ENCODE results near the gene MRPS11. TPM values are rescaled to one million over a fixed set of nuclear protein-coding genes. Genes with fewer than 3 reads are reported as not detected.

The MRPS11 gene
- total and polyA plus RNA-seq, 2 of the 4 experiments (the other 2 are of a cell fraction) = 66.1 to 87.8 TPM

- H3K27ac ChIP-seq (ENCODE audit: insufficient read depth, low read length) = no peak overlapping the region
- TF ChIP-seq ELK1 (IDR thresholded peaks at IDR 0.05; ENCODE audit: borderline replicate concordance, low read depth, low read length) (no peak), MAFK (IDR thresholded peaks at IDR 0.05; ENCODE audit: low read depth, low read length) (no peak), CHD1 (IDR thresholded peaks at IDR 0.05; ENCODE audit: low read depth, low read length) (no peak), CEBPB (IDR thresholded peaks at IDR 0.05; ENCODE audit: low read depth, low read length) (no peak), POLR2A (IDR thresholded peaks at IDR 0.05; ENCODE audit: low read depth, low read length) (no peak), SMC3 (IDR thresholded peaks at IDR 0.05; ENCODE audit: low read depth, low read length) (no peak), FOS (IDR thresholded peaks at IDR 0.05; ENCODE audit: low read depth, low read length) (no peak), RCOR1 (IDR thresholded peaks at IDR 0.05; ENCODE audit: insufficient replicate concordance, low read length) (no peak), USF2 (IDR thresholded peaks at IDR 0.05; ENCODE audit: low read depth, low read length) (no peak), RFX5 (IDR thresholded peaks at IDR 0.05; ENCODE audit: low read depth, low read length) (no peak), NFE2L2 (IDR thresholded peaks at IDR 0.05; ENCODE audit: low read depth, low read length) (no peak), MXI1 (IDR thresholded peaks at IDR 0.05; ENCODE audit: borderline replicate concordance, low read depth, low read length) (no peak), CTCF (conservative IDR thresholded peaks at IDR 0.05; ENCODE audit: low read depth, low read length) (no peak), RAD21 (IDR thresholded peaks at IDR 0.05; ENCODE audit: low read length) (no peak), MAZ (IDR thresholded peaks at IDR 0.05; ENCODE audit: borderline replicate concordance, low read depth, low read length) (no peak), BHLHE40 (IDR thresholded peaks at IDR 0.05; ENCODE audit: low read depth, low read length) (no peak)
- H3K4me1 ChIP-seq (ENCODE audit: control insufficient read depth, insufficient read depth, low read length) = peaks cover 1% of the 10 kb centered on the region; the same call in 1 of the 2 replicates
- H3K4me3 ChIP-seq (ENCODE audit: insufficient read depth, low read depth, low read length) = no peak overlapping the region
- H3K4ac ChIP-seq (ENCODE audit: low read depth, low read length) = no peak overlapping the region
- no peak for DNase-seq
- H3K4me2 ChIP-seq (ENCODE audit: low read depth, low read length) = no peak overlapping the region
- no peak overlapping the region for H3K9ac ChIP-seq (ENCODE audit: low read depth, low read length)
- no peak overlapping the region for H2BK120ac ChIP-seq (ENCODE audit: low read depth, low read length)
- no peak overlapping the region for H3K18ac ChIP-seq (ENCODE audit: low read depth, low read length)
- CTCF ChIA-PET = no interaction called here
- H2BK5ac ChIP-seq (ENCODE audit: low read depth, low read length, poor library complexity, severe bottlenecking) = no peak overlapping the region
- H3K36me3 ChIP-seq (ENCODE audit: control insufficient read depth, insufficient read depth, low read length) = peaks cover 4% of the 10 kb centered on the region; the same call in 1 of the 2 replicates
- no peak overlapping the region for H4K5ac ChIP-seq (ENCODE audit: low read depth, low read length)
- H3K79me1 ChIP-seq (ENCODE audit: low read depth in 1 of 2, low read length in 2 of 2) = no peaks in the 10 kb centered on the region
- no TSS peak for BruUV-seq (replicated peaks)
- dilution Hi-C loops (cut with HindIII; ENCODE audit: low sequenced_read_pairs, unreplicated experiment) = no loop called here
- H3K9me1 ChIP-seq (ENCODE audit: insufficient read depth, low read length) = 0 out of 2 replicates have a peak, but pooled peaks cover 3% of the 10 kb centered on the region
- H2AK9ac ChIP-seq (replicated peaks; ENCODE audit: low read depth, low read length, poor library complexity) = no peak overlapping the region
- H2BK15ac ChIP-seq (ENCODE audit: low read depth, low read length) = no peak overlapping the region
- H2AFZ ChIP-seq (replicated peaks; ENCODE audit: low read length, poor library complexity) = no peak overlapping the region
- H3K27me3 ChIP-seq (ENCODE audit: control insufficient read depth, insufficient read depth, low read length) = peaks cover 4% of the 10 kb centered on the region; the same call in 1 of the 2 replicates
- no peaks in the 10 kb centered on the region for H4K20me1 ChIP-seq (ENCODE audit: insufficient read depth, low read length)
- H4K91ac ChIP-seq (ENCODE audit: insufficient read depth, low read depth, low read length) = no peak overlapping the region
- in situ Hi-C loops (cut with MboI; ENCODE audit: low sequenced_read_pairs) = no loop called here
- no peak overlapping the region for H2AK5ac ChIP-seq (ENCODE audit: low read depth, low read length)
- no CpG with 5 or more reads among the region's 1 CpG for WGBS, 2 experiments (ENCODE audit: extremely low coverage in 2 of 2, insufficient read length in 1 of 2)
- no peak overlapping the region for H4K8ac ChIP-seq (ENCODE audit: low read depth in 2 of 2, low read length in 2 of 2)
- no peak overlapping the region for H3K23ac ChIP-seq (ENCODE audit: low read depth, low read length)
- no peak overlapping the region for H3K14ac ChIP-seq (replicated peaks; ENCODE audit: low read depth, low read length)
- POLR2A ChIA-PET (ENCODE audit: unreplicated experiment) = no interaction called here
- no peak for ATAC-seq (ENCODE audit: low read depth)
- H3K56ac ChIP-seq (ENCODE audit: extremely low read depth, insufficient read depth, low read length) = no peak overlapping the region
- intact Hi-C loops (cut with micrococcal nuclease) = no loop called here
- H3K9me3 ChIP-seq (ENCODE audit: control insufficient read depth, insufficient read depth, low read length) = no peaks in the 10 kb centered on the region
- H2BK20ac ChIP-seq (ENCODE audit: low read depth, low read length) = no peak overlapping the region
Observed at GRCh38 chr15:88453651-88454050, 13.9 kb upstream of the MRPS11 start.

Measured in IMR-90 (cell line).